NB4 (cell line): ENCODE data around the gene PDXP.

Experiments used
- DNase-seq: peaks from one replicate; pipeline ENCODE4 v3.0.0; 2010; ENCODE audit warnings: low read depth
- H3K4me3 ChIP-seq: one replicate; pipeline ENCODE4 v1.5.1; 2011; ENCODE audit warnings: mild to moderate bottlenecking, low read depth, low read length, moderate library complexity
- MAX ChIP-seq: IDR thresholded peaks from 2 replicates; pipeline ENCODE4 v1.6.1; 2011; ENCODE audit warnings: low read depth, low read length
- MYC ChIP-seq: IDR thresholded peaks from 2 replicates; pipeline ENCODE4 v1.6.1; 2011; ENCODE audit warnings: low read depth, low read length
- POLR2A ChIP-seq: IDR thresholded peaks from 2 replicates; pipeline ENCODE4 v1.6.1; 2011; ENCODE audit warnings: mild to moderate bottlenecking; ENCODE audit not compliant: insufficient read length; ENCODE audit errors: extremely low read depth
- TF ChIP-seq, protein P1 (sequence below): IDR thresholded peaks from one replicate; pipeline ENCODE4 v1.5.1; 2012; ENCODE audit warnings: low read depth, low read length

Gene PDXP

GRCh38 chr22:37704645-37705044 lies 46.1 kb downstream of the PDXP start:
- TF ChIP-seq, protein P1, sequence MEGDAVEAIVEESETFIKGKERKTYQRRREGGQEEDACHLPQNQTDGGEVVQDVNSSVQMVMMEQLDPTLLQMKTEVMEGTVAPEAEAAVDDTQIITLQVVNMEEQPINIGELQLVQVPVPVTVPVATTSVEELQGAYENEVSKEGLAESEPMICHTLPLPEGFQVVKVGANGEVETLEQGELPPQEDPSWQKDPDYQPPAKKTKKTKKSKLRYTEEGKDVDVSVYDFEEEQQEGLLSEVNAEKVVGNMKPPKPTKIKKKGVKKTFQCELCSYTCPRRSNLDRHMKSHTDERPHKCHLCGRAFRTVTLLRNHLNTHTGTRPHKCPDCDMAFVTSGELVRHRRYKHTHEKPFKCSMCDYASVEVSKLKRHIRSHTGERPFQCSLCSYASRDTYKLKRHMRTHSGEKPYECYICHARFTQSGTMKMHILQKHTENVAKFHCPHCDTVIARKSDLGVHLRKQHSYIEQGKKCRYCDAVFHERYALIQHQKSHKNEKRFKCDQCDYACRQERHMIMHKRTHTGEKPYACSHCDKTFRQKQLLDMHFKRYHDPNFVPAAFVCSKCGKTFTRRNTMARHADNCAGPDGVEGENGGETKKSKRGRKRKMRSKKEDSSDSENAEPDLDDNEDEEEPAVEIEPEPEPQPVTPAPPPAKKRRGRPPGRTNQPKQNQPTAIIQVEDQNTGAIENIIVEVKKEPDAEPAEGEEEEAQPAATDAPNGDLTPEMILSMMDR: no peak
- TF ChIP-seq MAX (no peak), POLR2A (no peak), MYC (no peak)
- H3K4me3 ChIP-seq: no peak overlapping the region
- no peak for DNase-seq

DNA sequence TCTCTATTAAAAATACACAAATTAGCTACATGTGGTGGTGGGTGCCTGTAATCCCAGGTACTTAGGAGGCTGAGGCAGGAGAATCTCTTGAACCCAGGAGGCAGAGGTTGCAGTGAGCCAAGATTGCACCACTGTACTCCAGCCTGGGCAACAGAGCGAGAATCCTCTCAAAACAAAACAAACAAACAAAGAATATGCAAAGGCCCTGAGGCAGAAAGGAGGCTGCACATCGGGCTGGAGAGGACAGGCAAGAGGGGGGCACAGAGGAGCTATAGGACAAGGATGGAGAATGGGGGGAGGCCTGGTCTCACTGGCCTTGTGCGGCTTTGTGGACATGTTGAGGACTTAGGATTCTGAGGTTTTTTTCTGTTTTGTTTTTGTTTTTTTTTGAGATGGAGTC lies 46.7 kb downstream of the PDXP start:
- no peak for DNase-seq
- TF ChIP-seq MYC (no peak), MAX (no peak), POLR2A (no peak)
- TF ChIP-seq, protein P1: no peak
- H3K4me3 ChIP-seq: no peak overlapping the region

DNA sequence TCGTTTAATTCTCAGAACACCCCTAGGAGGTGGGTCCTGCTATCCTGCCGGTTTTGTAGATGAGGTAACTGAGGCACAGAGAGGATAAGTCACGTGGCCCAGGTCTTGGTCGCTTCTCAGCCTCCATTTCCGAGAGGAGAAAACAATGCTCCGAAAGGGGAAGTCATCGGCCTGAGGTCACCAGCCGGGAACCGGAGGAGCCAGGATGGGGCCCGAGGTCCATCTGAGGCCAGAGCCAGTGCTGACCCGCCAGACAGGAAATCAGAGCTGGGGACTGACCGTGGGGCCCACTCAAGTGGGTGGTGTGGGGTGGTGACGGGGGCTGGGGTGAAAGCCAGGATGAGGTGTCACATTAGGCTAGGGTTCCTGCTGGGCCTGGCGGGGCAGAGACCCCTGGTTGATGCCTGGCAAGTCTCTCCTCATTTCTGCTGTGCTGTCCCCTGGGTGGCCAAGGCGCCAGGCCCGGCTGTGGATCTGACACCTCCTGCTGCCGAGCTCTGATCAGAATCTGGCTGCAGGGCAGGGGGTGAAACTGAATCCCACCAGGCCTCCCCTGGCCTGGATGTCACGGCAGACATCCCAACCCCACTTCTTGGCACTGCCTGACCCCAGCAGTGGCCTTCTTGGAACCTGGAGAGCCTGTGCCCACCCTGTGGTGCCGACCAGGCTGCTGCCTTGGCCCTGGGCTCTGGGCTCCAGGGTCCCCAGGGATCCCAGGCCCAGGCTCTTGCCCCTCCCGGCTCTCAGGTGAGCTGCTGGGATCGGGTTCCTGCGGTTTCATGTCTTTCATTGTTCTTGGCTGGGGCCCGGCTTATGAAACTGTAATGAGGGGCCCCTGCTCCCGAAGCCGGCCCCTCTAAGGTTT lies 50.3 kb downstream of the PDXP start:
- no peak for DNase-seq
- TF ChIP-seq MYC (no peak), POLR2A (no peak), MAX (no peak)
- TF ChIP-seq, protein P1: no peak
- H3K4me3 ChIP-seq: no peak overlapping the region

DNA sequence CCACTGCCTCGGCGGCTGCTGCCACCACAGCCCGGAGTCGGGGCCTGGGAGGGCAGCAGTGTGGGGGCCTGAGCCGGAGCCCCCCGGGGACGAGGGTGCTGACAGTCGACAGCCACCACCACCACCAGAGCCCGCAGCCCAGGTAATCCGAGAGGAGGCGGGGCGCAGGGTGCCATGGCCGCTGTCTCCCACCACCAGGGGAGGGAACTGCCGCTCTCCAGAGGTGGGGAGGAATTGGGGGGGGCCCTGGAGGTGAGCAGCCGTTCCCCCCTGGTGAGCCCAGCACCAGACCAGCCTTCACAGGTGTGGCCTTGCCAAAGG lies 50.9 kb downstream of the PDXP start:
- TF ChIP-seq POLR2A (no peak), MAX (no peak), MYC (no peak)
- TF ChIP-seq, protein P1: no peak
- H3K4me3 ChIP-seq: no peak overlapping the region
- DNase-seq: no peak

DNA sequence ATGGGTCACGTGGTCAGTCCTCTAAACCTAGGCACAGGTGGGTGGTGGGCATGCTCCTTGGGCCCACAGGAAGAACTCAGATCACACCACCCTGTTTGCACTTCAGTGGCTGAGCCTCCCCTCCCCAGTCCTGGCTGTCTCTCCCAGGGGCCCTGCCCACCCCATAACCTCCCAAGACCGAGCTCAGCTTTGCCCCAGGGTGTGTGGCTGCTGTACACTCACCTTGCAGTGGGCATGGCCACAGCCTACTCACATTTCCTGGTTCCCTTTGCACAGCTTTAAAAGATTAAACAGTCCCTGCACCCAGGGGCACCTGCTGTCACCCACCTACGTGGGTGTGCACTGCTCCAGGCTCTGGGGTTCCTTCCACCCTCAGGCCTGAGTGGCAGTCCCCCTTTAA lies 52.2 kb downstream of the PDXP start:
- DNase-seq: no peak
- H3K4me3 ChIP-seq: no peak overlapping the region
- no peak for TF ChIP-seq POLR2A
- TF ChIP-seq MAX: no peak
- TF ChIP-seq, protein P1: no peak
- TF ChIP-seq MYC: no peak
